Endothelial cell of umbilical vein (primary cell): Measurements from ENCODE around the gene UBAP2L. TPM values are rescaled to one million over a fixed set of nuclear protein-coding genes. Genes with fewer than 3 reads are reported as not detected.
"Not testable (repeated sequence)": the region's sequence is repeated elsewhere in the genome, so short reads cannot be mapped to it uniquely, and the experiment has no call there.

ENCODE experiments used
- BruUV-seq: library from RNA; stranded (reverse); fragments of 400-500 nt; replicated peaks from 2 replicates; lab custom pipeline; 2021; lab: Mats Ljungman, UMichigan
- CTCF ChIA-PET: fragments of 300-600, 350-600 bp; sonication (Branson Sonifier 250); formaldehyde crosslinking; loops from one replicate; lab custom pipeline; 2021; ENCODE audit warnings: antibody characterized with exemption, inconsistent platforms; lab: Charles Lee
- POLR2A ChIA-PET: fragments of 300-600, 350-600 bp; sonication (Branson Sonifier 250); formaldehyde crosslinking; loops from one replicate; lab custom pipeline; 2021; ENCODE audit warnings: antibody characterized with exemption, inconsistent platforms; lab: Charles Lee
- DNase-seq: peaks from one replicate; pipeline ENCODE4 v3.0.0-alpha.2; 2011; ENCODE audit warnings: low read depth, low spot score
- FAIRE-seq: peaks from 2 replicates; lab custom pipeline; 2011; peaks lifted over from hg19 to GRCh38; lab: Jason Lieb, UNC
- H2AFZ ChIP-seq: 2 replicates; pipeline ENCODE4 v1.6.0; 2012; ENCODE audit warnings: low read depth, low read length, control low read depth, inconsistent platforms
- H3K27ac ChIP-seq: 2 replicates; pipeline ENCODE4 v1.5.1; 2011; ENCODE audit warnings: low read depth, mild to moderate bottlenecking, control low read depth, low read length, moderate library complexity; ENCODE audit not compliant: insufficient read depth
- H3K27me3 ChIP-seq, 2 experiments: 2 replicates each; pipeline versions ENCODE4 v1.6.0 to v1.6.1; 2011; ENCODE audit warnings: low read length in 2 of 2, mixed read lengths in 1 of 2; ENCODE audit not compliant: control insufficient read depth in 2 of 2, insufficient read depth in 2 of 2
- H3K36me3 ChIP-seq, 2 experiments: 2 replicates in 1 of 2; 3 replicates in 1 of 2; pipeline ENCODE4 v1.5.1; 2011; ENCODE audit warnings: low read length in 2 of 2, mild to moderate bottlenecking in 1 of 2, moderate library complexity in 1 of 2; ENCODE audit not compliant: control insufficient read depth in 2 of 2, insufficient read depth in 2 of 2; ENCODE audit errors: extremely low read depth in 1 of 2
- H3K4me1 ChIP-seq: 3 replicates; pipeline ENCODE4 v1.5.1; 2011; ENCODE audit warnings: mild to moderate bottlenecking, low read length; ENCODE audit not compliant: control insufficient read depth, insufficient read depth; ENCODE audit errors: extremely low read depth
- H3K4me2 ChIP-seq: 2 replicates; pipeline ENCODE4 v1.6.1; 2011; ENCODE audit warnings: low read length, control low read depth, mixed read lengths; ENCODE audit not compliant: insufficient read depth
- H3K4me3 ChIP-seq, 3 experiments: fragments of 200-600 bp in 1 of 3; sonication (generic), shearing (Covaris generic) in 1 of 3; replicated peaks in 1 of 3; 2 replicates each; pipeline ENCODE4 v1.5.1; 2011 to 2016; ENCODE audit warnings: control low read depth in 3 of 3, low read length in 3 of 3, mild to moderate bottlenecking in 2 of 3, inconsistent platforms in 1 of 3, low read depth in 1 of 3, moderate library complexity in 1 of 3; ENCODE audit not compliant: insufficient read depth in 1 of 3
- H3K79me2 ChIP-seq: 2 replicates; pipeline ENCODE4 v1.6.0; 2012; ENCODE audit warnings: low read length, inconsistent platforms; ENCODE audit not compliant: control insufficient read depth, insufficient read depth
- H3K9ac ChIP-seq: replicated peaks from 2 replicates; pipeline ENCODE3; 2011; ENCODE audit warnings: low read length, control low read depth; ENCODE audit not compliant: insufficient read depth; ENCODE audit errors: extremely low read depth
- H3K9me1 ChIP-seq: replicated peaks from 3 replicates; pipeline ENCODE4 v1.6.0; 2011; ENCODE audit warnings: mild to moderate bottlenecking, low read length; ENCODE audit not compliant: control insufficient read depth, insufficient read depth; ENCODE audit errors: extremely low read depth
- H3K9me3 ChIP-seq: replicated peaks from 2 replicates; pipeline ENCODE4 v1.5.1; 2012; ENCODE audit warnings: low read length, inconsistent platforms; ENCODE audit not compliant: control insufficient read depth, insufficient read depth
- H4K20me1 ChIP-seq: replicated peaks from 2 replicates; pipeline ENCODE3; 2011; ENCODE audit warnings: mild to moderate bottlenecking, low read length; ENCODE audit not compliant: control insufficient read depth, insufficient read depth; ENCODE audit errors: extremely low read depth
- CTCF ChIP-seq, 2 donors: IDR thresholded peaks; 1 replicate in 1 of 2; 2 replicates in 1 of 2; pipeline ENCODE4 v1.5.1; 2011; ENCODE audit warnings: low read length in 2 of 2, mild to moderate bottlenecking in 2 of 2, moderate library complexity in 2 of 2, control low read depth in 1 of 2, inconsistent platforms in 1 of 2, low read depth in 1 of 2; ENCODE audit not compliant: insufficient read depth in 1 of 2; ENCODE audit errors: extremely low read depth in 1 of 2
- EZH2 ChIP-seq: IDR thresholded peaks from 2 replicates; pipeline ENCODE4 v1.6.1; 2012; ENCODE audit warnings: borderline replicate concordance, low read depth, mild to moderate bottlenecking, moderate library complexity, low read length, inconsistent platforms; ENCODE audit not compliant: severe bottlenecking
- FOS ChIP-seq: IDR thresholded peaks from 2 replicates; pipeline ENCODE4 v1.6.1; 2011; ENCODE audit warnings: mild to moderate bottlenecking, low read length, moderate library complexity, borderline replicate concordance; ENCODE audit not compliant: insufficient read depth
- GATA2 ChIP-seq: IDR thresholded peaks from 2 replicates; pipeline ENCODE4 v1.7.0; 2011; ENCODE audit warnings: low read depth, mild to moderate bottlenecking, moderate library complexity, mixed read lengths, low read length; ENCODE audit not compliant: insufficient read length, insufficient read depth
- JUN ChIP-seq: IDR thresholded peaks from 2 replicates; pipeline ENCODE4 v1.6.1; 2011; ENCODE audit warnings: borderline replicate concordance, low read depth; ENCODE audit not compliant: insufficient read length, insufficient read depth
- MAX ChIP-seq: IDR thresholded peaks from 2 replicates; pipeline ENCODE4 v1.6.1; 2011; ENCODE audit not compliant: insufficient read depth, insufficient read length
- MYC ChIP-seq: IDR thresholded peaks from one replicate; pipeline ENCODE4 v1.6.1; 2011; ENCODE audit warnings: mild to moderate bottlenecking, low read depth, low read length
- POLR2A ChIP-seq: IDR thresholded peaks from 2 replicates; pipeline ENCODE4 v1.6.1; 2012; ENCODE audit warnings: low read depth, mild to moderate bottlenecking, control low read depth, low read length
- POLR2AphosphoS5 ChIP-seq: IDR thresholded peaks from 2 replicates; pipeline ENCODE4 v1.6.1; 2012; ENCODE audit warnings: low read depth, mild to moderate bottlenecking, control low read depth, low read length, moderate library complexity; ENCODE audit not compliant: insufficient read depth
- dilution Hi-C: fragments of 300-500 bp; cut with MboI; formaldehyde crosslinking; loops from one replicate; pipeline ENCODE4 v1.15.0; 2019; ENCODE audit warnings: low sequenced_read_pairs; ENCODE audit not compliant: extremely low pct_ligation_motif_present
- intact Hi-C: fragments of 100-400 bp; cut with micrococcal nuclease; formaldehyde crosslinking; loops from one replicate; pipeline ENCODE4 v1.10.0; 2022
- polyA plus RNA-seq, 4 experiments: library from polyadenylated mRNA; depleted of rRNA in 3 of 4; stranded (reverse) in 3 of 4; unstranded in 1 of 4; fragments of >200 nt; gene quantifications; 2 replicates each; pipeline versions ENCODE4 v1.2.1 to v1.2.3, GENCODE V29; 2011 to 2012; ENCODE audit warnings: missing spikeins in 1 of 4
- total RNA-seq: library from RNA; stranded (reverse); gene quantifications from 2 replicates; pipeline ENCODE4 v1.2.3, GENCODE V29; 2021

The UBAP2L gene
- total and polyA plus RNA-seq, 2 donors (not counting 3 experiments of a cell fraction or from before 2014, with no cell fraction given), result 229 to 280 TPM

- H3K4me1 ChIP-seq, H3K4me2 ChIP-seq, POLR2A ChIA-PET, intact Hi-C loops, DNase-seq, H3K9me1 ChIP-seq, H4K20me1 ChIP-seq, H3K27me3 ChIP-seq, H3K9me3 ChIP-seq, H3K4me3 ChIP-seq, H2AFZ ChIP-seq, H3K27ac ChIP-seq, H3K36me3 ChIP-seq, dilution Hi-C loops, BruUV-seq, FAIRE-seq, H3K9ac ChIP-seq, H3K79me2 ChIP-seq: not testable (repeated sequence)
- CTCF ChIA-PET, result interaction anchor here (2.5 kb wide), 1 partner anchor 20 kb away, joined by 8 read pairs; no protein-coding TSS in a partner anchor
Measured at GRCh38 chr1:154314226-154314625, 93.5 kb downstream of the UBAP2L start.

- no peaks in the 10 kb centered on the region for H4K20me1 ChIP-seq
- no peak overlapping the region for H3K4me3 ChIP-seq
- no TSS peak for BruUV-seq
- DNase-seq, result no peak
- no peak for FAIRE-seq
- H3K4me2 ChIP-seq, result no peak overlapping the region
- H3K9me1 ChIP-seq, result no peaks in the 10 kb centered on the region
- CTCF ChIA-PET, result no interaction called here
- intact Hi-C loops (no loop called here), dilution Hi-C loops (no loop called here)
- no peak overlapping the region for H3K27ac ChIP-seq
- H3K9me3 ChIP-seq, result no peaks in the 10 kb centered on the region
- no peaks in the 10 kb centered on the region for H3K36me3 ChIP-seq
- H3K9ac ChIP-seq, result no peak overlapping the region
- H2AFZ ChIP-seq, result no peak overlapping the region
- peaks cover 0 to 5% of the 10 kb centered on the region in 2 experiments for H3K27me3 ChIP-seq
- H3K79me2 ChIP-seq, result no peaks in the 10 kb centered on the region
- H3K4me1 ChIP-seq, result no peaks in the 10 kb centered on the region
- TF ChIP-seq JUN, result no peak
- no peak for TF ChIP-seq EZH2
- no peak for TF ChIP-seq CTCF (IDR thresholded peaks at IDR 0.05; ENCODE audit: extremely low read depth in 1 of 2, insufficient read depth in 1 of 2, low read depth in 1 of 2, low read length in 2 of 2)
- no peak for TF ChIP-seq MYC
- no peak for TF ChIP-seq GATA2
- no peak for TF ChIP-seq MAX
- no peak for TF ChIP-seq POLR2A
- no peak for TF ChIP-seq FOS
- TF ChIP-seq POLR2AphosphoS5, result no peak
- POLR2A ChIA-PET, result no interaction called here
Measured at GRCh38 chr1:154316704-154317103, 95.9 kb downstream of the UBAP2L start.
